Right lobe of liver (tissue), 4 donors: ENCODE measurements around the gene NPW.

Experiments
- CTCF ChIP-seq, 4 donors: fragments of 200-600 bp in 3 of 4; fragments of 450-650 bp in 1 of 4; IDR thresholded peaks; one replicate each; pipeline versions ENCODE4 v1.5.1 to v1.8.0; 2016 to 2022; ENCODE audit warnings: antibody characterized with exemption in 4 of 4, mild to moderate bottlenecking in 2 of 4
- POLR2A ChIP-seq: fragments of 450-650 bp; IDR thresholded peaks from one replicate; pipeline ENCODE4 v1.6.1; 2017; ENCODE audit warnings: antibody characterized with exemption, mild to moderate bottlenecking
- donor health status: DM: no; HTN: no; CAD: no.
- donor health status: DM: no; HTN: no; CAD: no.
- donor health status: DM: no; HTN: yes; CAD: no.

DNA sequence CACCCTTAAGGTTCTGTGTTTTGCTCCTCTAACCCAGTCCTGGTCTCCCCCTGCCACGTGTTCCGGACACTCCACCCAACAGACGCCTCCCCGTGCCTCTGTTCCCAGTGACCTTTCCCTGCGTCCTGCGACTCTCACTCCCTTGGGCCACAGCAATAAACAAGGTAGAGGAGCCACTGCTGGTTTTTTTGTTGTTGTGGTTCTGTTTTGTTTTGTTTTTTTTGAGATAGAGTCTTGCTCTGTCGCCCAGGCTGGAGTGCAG is 3.7 kb upstream of the NPW start:
- TF ChIP-seq POLR2A (no peak), CTCF (IDR thresholded peaks at IDR 0.05) (no peak)
